GM21367 (cell line): ENCODE results near the gene ST6GALNAC3.
A peak's percentile ranks its signal among the peaks of the same experiment; 100 is the strongest.

Experiments
- ATAC-seq: cut with Tn5 transposase; IDR thresholded peaks from one replicate; pipeline ENCODE4 v1.9.1; 2021; ENCODE audit not compliant: unreplicated experiment

The ST6GALNAC3 gene

GRCh38 chr1:76279101-76279748 is 204.7 kb downstream of the ST6GALNAC3 start:
- ATAC-seq: no peak

GRCh38 chr1:76281306-76281705 is 206.8 kb downstream of the ST6GALNAC3 start:
- no peak for ATAC-seq

- ATAC-seq: no peak
Measured at GRCh38 chr1:76284842-76285241, 210.3 kb downstream of the ST6GALNAC3 start.

GRCh38 chr1:76285578-76286135 is 211.1 kb downstream of the ST6GALNAC3 start:
- ATAC-seq: no peak

- ATAC-seq: no peak
Measured at GRCh38 chr1:76287917-76288316, 213.4 kb downstream of the ST6GALNAC3 start.

GRCh38 chr1:76288758-76289483 is 214.4 kb downstream of the ST6GALNAC3 start:
- ATAC-seq: no peak

GRCh38 chr1:76289692-76290091 is 215.1 kb downstream of the ST6GALNAC3 start:
- no peak for ATAC-seq

GRCh38 chr1:76290271-76290670 is 215.7 kb downstream of the ST6GALNAC3 start:
- ATAC-seq: no peak

GRCh38 chr1:76291191-76291590 is 216.6 kb downstream of the ST6GALNAC3 start:
- no peak for ATAC-seq

- ATAC-seq: no peak
Measured at GRCh38 chr1:76291737-76292136, 217.2 kb downstream of the ST6GALNAC3 start.

GRCh38 chr1:76292418-76293184 is 218.1 kb downstream of the ST6GALNAC3 start:
- no peak for ATAC-seq

GRCh38 chr1:76293831-76294230 is 219.3 kb downstream of the ST6GALNAC3 start:
- ATAC-seq: no peak

- peak; percentile 85 for ATAC-seq
Measured at GRCh38 chr1:76294482-76295194, 220.1 kb downstream of the ST6GALNAC3 start.

GRCh38 chr1:76298399-76298798 is 223.9 kb downstream of the ST6GALNAC3 start:
- ATAC-seq: no peak

- ATAC-seq: no peak
Measured at GRCh38 chr1:76299036-76299435, 224.5 kb downstream of the ST6GALNAC3 start.

- ATAC-seq: no peak
Measured at GRCh38 chr1:76300556-76300955, 226.0 kb downstream of the ST6GALNAC3 start.

- no peak for ATAC-seq
Measured at GRCh38 chr1:76302711-76303339, 228.3 kb downstream of the ST6GALNAC3 start.

- ATAC-seq: no peak
Measured at GRCh38 chr1:76303340-76303717, 228.8 kb downstream of the ST6GALNAC3 start.

- ATAC-seq: no peak
Measured at GRCh38 chr1:76313304-76313703, 238.8 kb downstream of the ST6GALNAC3 start.

- no peak for ATAC-seq
Measured at GRCh38 chr1:76314730-76315129, 240.2 kb downstream of the ST6GALNAC3 start.
